Smooth muscle cell of trachea (primary cell): ENCODE measurements around the gene HERPUD2. TPM values are rescaled to one million over a fixed set of nuclear protein-coding genes. Genes with fewer than 3 reads are reported as not detected.

Experiments used
- total RNA-seq: library from RNA; depleted of rRNA; stranded (reverse); fragments of >200 nt; gene quantifications from 2 replicates; pipeline ENCODE4 v1.2.1, GENCODE V29; 2014

HERPUD2 gene, protein sequence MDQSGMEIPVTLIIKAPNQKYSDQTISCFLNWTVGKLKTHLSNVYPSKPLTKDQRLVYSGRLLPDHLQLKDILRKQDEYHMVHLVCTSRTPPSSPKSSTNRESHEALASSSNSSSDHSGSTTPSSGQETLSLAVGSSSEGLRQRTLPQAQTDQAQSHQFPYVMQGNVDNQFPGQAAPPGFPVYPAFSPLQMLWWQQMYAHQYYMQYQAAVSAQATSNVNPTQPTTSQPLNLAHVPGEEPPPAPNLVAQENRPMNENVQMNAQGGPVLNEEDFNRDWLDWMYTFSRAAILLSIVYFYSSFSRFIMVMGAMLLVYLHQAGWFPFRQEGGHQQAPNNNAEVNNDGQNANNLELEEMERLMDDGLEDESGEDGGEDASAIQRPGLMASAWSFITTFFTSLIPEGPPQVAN
- total RNA-seq = 22.4 and 40.4 TPM in 2 replicates

GRCh38 chr7:35694784-35695472 lies at the start of gene HERPUD2:
Gene HERPUD2 (minus strand): TSS chr7:35695135. CDS start chr7:35694330, 805 bp downstream.

Other genes with a start within 250 kb of the HERPUD2 start
- 167 and 339 TPM in 2 replicates for gene SEPTIN7, start 105.9 kb upstream of the HERPUD2 start, total RNA-seq